Mucosa of descending colon (tissue), 3 donors: ENCODE results near the gene PTK7. TPM values are rescaled to one million over a fixed set of nuclear protein-coding genes. Genes with fewer than 3 reads are reported as not detected.

Experiments
- ATAC-seq: fragments of 200-7000 bp; cut with Tn5 transposase; one replicate; pipeline ENCODE4 v1.9.1; 2020; ENCODE audit warnings: mild to moderate bottlenecking, moderate library complexity
- DNase-seq, 3 donors: peaks; one replicate each; pipeline ENCODE4 v3.0.0-alpha.2; 2020
- H3K36me3 ChIP-seq: fragments of 200-600 bp; one replicate; pipeline ENCODE4 v1.8.0; 2021; ENCODE audit warnings: low read depth, mild to moderate bottlenecking
- H3K4me1 ChIP-seq: fragments of 200-600 bp; one replicate; pipeline ENCODE4 v1.8.0; 2021; ENCODE audit warnings: low read depth, mild to moderate bottlenecking
- H3K4me3 ChIP-seq: fragments of 200-600 bp; one replicate; pipeline ENCODE4 v1.8.0; 2021; ENCODE audit warnings: mild to moderate bottlenecking
- H3K9me3 ChIP-seq: fragments of 200-600 bp; one replicate; pipeline ENCODE4 v1.8.0; 2021; ENCODE audit warnings: mild to moderate bottlenecking
- CTCF ChIP-seq: fragments of 200-600 bp; IDR thresholded peaks from one replicate; pipeline ENCODE4 v1.8.0; 2022; ENCODE audit warnings: antibody characterized with exemption, mild to moderate bottlenecking
- intact Hi-C, 2 donors: fragments of 100-400 bp; cut with DNase I in 1 of 2; cut with micrococcal nuclease in 1 of 2; formaldehyde crosslinking; loops; one replicate each; pipeline versions ENCODE4 v1.11.0 to v1.11.1; 2022; cut with DNase I, micrococcal nuclease
- total RNA-seq, 3 donors: library from RNA; stranded (reverse); fragmentation: NEBNext Ultra II Directional in 2 of 3; extraction: Animal tissue kit (Norgen Biotek cat#: 25700) in 2 of 3; gene quantifications; one replicate each; pipeline versions ENCODE4 v1.2.1 to v1.2.4, GENCODE V29; 2021 to 2023
- donor health status: DM: no; HTN: no; CAD: no; lungs with moderate emphysema.
- donor health status: DM: no; HTN: no; CAD: no.
- donor health status: DM: no; HTN: yes; CAD: no.

PTK7 gene
- total RNA-seq, 3 donors from 2014 or later = 8.3 to 12.9 (median 9.4) TPM

- TF ChIP-seq CTCF = no peak
- no peak for ATAC-seq
- H3K4me3 ChIP-seq = no peak overlapping the region
- peaks cover 6% of the 10 kb centered on the region for H3K36me3 ChIP-seq
- peak in 1 of 3 donors; percentile 4 for DNase-seq
- no peaks in the 10 kb centered on the region for H3K9me3 ChIP-seq
- H3K4me1 ChIP-seq = no peaks in the 10 kb centered on the region
- intact Hi-C loops = no loop called here
These were observed 124.4 kb downstream of the PTK7 start for GRCh38 chr6:43200541-43200940.

GRCh38 chr6:43202451-43202850, 126.3 kb downstream of the PTK7 start:
- H3K4me1 ChIP-seq = no peaks in the 10 kb centered on the region
- DNase-seq (no peak), ATAC-seq (no peak)
- no peak overlapping the region for H3K4me3 ChIP-seq
- no peak for TF ChIP-seq CTCF
- no peaks in the 10 kb centered on the region for H3K36me3 ChIP-seq
- intact Hi-C loops = no loop called here
- no peaks in the 10 kb centered on the region for H3K9me3 ChIP-seq

- no peak overlapping the region for H3K4me3 ChIP-seq
- no peak for DNase-seq
- no peaks in the 10 kb centered on the region for H3K4me1 ChIP-seq
- ATAC-seq = no peak
- TF ChIP-seq CTCF = no peak
- intact Hi-C loops = no loop called here
- H3K9me3 ChIP-seq = no peaks in the 10 kb centered on the region
- H3K36me3 ChIP-seq = no peaks in the 10 kb centered on the region
These were observed 127.1 kb downstream of the PTK7 start for GRCh38 chr6:43203029-43203717.

GRCh38 chr6:43203718-43204095, 127.6 kb downstream of the PTK7 start:
- no peak overlapping the region for H3K4me3 ChIP-seq
- no peak for DNase-seq
- no peak for TF ChIP-seq CTCF
- no peaks in the 10 kb centered on the region for H3K9me3 ChIP-seq
- ATAC-seq = no peak
- H3K36me3 ChIP-seq = no peaks in the 10 kb centered on the region
- no peaks in the 10 kb centered on the region for H3K4me1 ChIP-seq
- intact Hi-C loops = no loop called here

- no peak for DNase-seq
- no peak for ATAC-seq
- Histone ChIP-seq H3K9me3 (no peaks in the 10 kb centered on the region), H3K4me1 (no peaks in the 10 kb centered on the region), H3K36me3 (no peaks in the 10 kb centered on the region), H3K4me3 (no peak overlapping the region)
- intact Hi-C loops = no loop called here
- no peak for TF ChIP-seq CTCF
These were observed 128.4 kb downstream of the PTK7 start for GRCh38 chr6:43204271-43205105.
